SU-DHL-6 (cell line): ENCODE measurements around the gene POM121C.
"Not testable (repeated sequence)": the region's sequence is repeated elsewhere in the genome, so short reads cannot be mapped to it uniquely, and the experiment has no call there.

Experiments
- CTCF ChIP-seq: fragments of 200-600 bp; sonication (generic); IDR thresholded peaks from one replicate; pipeline ENCODE4 v1.5.1; 2017; ENCODE audit warnings: antibody characterized with exemption, mild to moderate bottlenecking, low read length, moderate library complexity; ENCODE audit not compliant: insufficient read depth, poor library complexity, severe bottlenecking
- EZH2phosphoT487 ChIP-seq: fragments of 200-600 bp; sonication (generic), shearing (Covaris generic); conservative IDR thresholded peaks from 2 replicates; pipeline ENCODE4 v1.6.1; 2018; ENCODE audit warnings: mild to moderate bottlenecking, antibody characterized with exemption, low read length, moderate library complexity, mixed read lengths

DNA sequence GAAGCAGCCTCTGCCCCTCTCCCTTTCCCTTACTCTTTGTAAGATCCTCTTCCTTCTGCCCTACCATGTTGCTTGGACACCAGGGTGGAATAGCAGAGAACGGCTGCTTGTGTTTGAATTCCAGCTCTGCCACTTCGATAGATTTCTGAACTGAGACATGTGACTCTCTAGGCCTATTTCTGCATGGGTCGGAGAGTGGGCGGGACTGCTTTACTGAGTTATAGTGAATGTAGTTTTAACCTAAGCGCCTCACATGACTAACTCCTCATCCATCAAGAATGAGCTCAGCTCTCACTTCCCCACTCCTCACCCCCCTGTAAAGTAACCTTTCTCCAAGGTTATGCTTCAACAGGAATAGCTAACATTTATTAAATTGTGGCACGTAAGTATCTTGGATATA is 71.9 kb downstream of the POM121C start:
- TF ChIP-seq CTCF, EZH2phosphoT487: not testable (repeated sequence)
